ENCODE data around the gene CBR3.

DNA sequence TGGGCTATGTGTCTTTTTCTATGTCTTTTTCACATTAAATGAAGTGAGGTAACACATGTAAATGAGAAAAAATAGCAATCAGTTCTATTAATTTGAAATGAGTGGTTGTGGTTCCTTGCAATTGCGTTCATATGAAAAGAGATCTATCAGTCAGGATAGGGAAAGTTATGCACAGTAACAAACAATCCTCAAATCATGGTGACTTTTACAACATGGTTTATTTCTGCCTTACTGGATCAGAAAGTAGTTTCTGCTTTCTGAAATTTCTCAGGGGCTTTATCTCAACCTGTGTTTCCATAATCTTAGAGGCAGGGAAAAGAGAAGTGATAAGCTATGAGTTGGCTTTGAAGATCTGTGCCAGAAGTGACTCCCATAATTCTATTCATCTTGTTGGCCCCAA, 60.7 kb downstream of the CBR3 start:
- TF ChIP-seq, protein P1, sequence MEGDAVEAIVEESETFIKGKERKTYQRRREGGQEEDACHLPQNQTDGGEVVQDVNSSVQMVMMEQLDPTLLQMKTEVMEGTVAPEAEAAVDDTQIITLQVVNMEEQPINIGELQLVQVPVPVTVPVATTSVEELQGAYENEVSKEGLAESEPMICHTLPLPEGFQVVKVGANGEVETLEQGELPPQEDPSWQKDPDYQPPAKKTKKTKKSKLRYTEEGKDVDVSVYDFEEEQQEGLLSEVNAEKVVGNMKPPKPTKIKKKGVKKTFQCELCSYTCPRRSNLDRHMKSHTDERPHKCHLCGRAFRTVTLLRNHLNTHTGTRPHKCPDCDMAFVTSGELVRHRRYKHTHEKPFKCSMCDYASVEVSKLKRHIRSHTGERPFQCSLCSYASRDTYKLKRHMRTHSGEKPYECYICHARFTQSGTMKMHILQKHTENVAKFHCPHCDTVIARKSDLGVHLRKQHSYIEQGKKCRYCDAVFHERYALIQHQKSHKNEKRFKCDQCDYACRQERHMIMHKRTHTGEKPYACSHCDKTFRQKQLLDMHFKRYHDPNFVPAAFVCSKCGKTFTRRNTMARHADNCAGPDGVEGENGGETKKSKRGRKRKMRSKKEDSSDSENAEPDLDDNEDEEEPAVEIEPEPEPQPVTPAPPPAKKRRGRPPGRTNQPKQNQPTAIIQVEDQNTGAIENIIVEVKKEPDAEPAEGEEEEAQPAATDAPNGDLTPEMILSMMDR (tag by site-specific recombination; IDR thresholded peaks at IDR 0.05) = no peak
- TF ChIP-seq MYNN (tag by site-specific recombination; IDR thresholded peaks at IDR 0.05; ENCODE audit: borderline replicate concordance) (no peak), ZNF138 (tag by site-specific recombination; IDR thresholded peaks at IDR 0.05; ENCODE audit: borderline replicate concordance) (no peak), KLF8 (tag by site-specific recombination; IDR thresholded peaks at IDR 0.05) (no peak), PRDM1 (tag by site-specific recombination; IDR thresholded peaks at IDR 0.05) (no peak), ZBTB8A (tag by site-specific recombination; IDR thresholded peaks at IDR 0.05) (no peak), ZNF701 (tag by site-specific recombination; IDR thresholded peaks at IDR 0.05) (no peak)
